NCI-H2196 (cell line): Measurements from ENCODE around the gene PLEKHG4B.

Experiments
- DNase-seq: peaks from one replicate; lab custom pipeline; 2025; ENCODE audit not compliant: unreplicated experiment; lab: John Stamatoyannopoulos, UW

PLEKHG4B gene

DNA sequence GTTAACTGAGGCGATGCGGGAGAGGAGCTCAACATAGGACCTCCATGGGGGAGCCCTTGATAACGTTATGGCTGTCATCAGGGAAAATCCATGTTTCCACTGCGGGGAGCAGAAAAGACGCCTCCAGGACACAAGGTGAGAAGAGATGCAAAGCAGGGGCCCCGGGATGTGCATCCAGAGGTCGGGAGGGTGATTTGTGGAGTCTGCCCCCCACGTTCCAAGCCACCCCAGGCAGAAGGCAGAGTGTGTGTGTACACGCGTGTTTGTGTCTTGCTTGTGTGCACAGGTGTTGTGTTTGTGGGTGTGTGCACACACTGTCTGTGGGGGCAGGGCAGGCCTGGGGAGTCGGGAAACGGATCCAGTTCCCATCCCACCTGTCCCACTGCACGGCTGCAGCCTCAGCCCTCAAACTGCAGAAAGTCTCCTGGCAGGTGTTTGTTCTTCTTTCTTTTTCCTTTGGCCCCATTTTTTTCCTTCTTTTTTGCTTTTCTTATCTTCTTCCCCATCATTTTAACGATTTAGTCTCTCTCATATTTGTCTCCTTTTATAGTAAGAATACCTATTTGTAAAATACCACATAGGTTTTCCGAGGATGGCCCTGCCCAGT lies 17.4 kb upstream of the PLEKHG4B start:
- DNase-seq, result no peak

DNA sequence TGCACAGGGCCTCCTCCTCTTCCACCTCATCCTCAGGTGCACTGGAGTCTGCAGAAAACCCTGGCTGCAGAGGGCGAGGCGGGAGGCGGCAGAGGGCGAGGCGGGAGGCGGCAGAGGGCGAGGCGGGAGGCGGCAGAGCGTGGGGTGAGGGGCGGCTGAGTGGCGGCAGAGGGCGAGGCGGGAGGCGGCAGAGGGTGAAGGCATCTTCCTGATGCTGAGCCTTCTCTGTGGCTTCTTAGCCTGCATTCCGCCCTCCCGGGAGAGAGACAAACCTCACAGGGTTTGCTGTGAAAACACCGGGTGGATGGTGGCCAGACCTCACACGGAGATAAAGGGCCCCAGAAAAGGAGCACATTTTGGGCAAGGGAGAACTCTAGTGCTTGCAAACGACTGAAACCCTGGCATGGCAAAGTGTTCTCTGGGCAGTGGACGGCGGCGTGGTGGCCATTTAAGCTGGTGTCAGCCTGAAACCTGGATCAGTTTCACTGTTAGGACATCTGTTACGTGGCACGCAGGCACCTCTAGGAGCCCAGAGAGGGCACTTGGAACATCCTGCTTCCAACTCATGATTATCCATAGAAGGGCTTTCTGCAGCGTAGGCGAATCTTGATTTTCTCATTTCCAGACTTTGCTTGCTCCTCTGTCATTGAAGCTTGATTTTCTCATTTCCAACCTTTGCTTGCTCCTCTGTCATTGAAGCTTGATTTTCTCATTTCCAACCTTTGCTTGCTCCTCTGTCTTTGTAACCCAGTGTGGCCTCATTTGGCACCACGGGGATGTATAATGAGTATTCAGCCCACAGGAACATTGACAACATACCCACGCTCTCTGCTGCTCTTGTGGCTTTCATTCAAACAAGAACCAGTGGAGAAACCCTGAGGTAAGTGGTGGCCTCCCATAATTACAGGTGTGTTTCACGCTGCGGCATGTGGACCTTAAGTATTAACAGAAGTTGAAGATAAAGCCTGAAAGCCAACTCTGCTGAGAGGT lies 16.3 kb upstream of the PLEKHG4B start:
- DNase-seq, result no peak

DNA sequence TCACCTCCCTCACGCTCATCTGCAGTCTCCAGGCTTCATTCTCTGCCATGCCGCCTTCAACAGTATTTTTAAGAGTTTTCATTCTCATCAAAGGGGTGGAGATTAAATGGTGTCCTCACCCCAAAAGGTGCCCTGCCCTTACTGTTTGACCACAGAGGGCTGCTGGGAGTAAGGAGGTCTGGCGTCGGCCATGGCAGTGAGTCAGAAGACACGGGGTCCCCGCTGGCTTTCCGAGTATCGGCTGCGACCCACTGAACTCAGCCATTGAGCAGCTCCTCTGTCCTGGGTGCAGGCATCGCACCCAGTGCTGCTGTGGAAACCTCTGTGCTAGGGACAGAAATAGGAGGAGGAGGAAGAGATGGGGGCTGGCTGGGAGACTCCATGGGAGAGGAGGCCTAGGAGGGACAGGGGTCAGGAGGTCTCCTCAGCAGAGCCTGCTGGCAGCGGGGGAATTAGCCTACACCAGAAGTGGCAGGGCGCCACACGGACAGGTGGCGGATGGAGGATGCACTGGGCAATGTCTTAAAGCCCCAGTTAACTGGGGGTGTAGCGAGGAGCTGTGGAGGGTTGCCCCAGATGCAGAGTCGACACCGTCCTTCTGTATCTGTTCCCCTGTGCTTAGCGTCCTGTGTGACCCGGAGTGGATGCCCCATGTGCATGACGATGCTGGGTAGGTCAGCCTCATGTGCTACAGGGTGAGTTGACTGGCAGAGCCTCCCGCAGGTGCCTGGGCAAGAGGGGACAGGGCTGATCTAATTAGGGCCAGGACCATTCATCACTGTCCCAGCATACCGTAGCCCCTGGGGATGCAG lies 15.4 kb upstream of the PLEKHG4B start:
- DNase-seq, result no peak

DNA sequence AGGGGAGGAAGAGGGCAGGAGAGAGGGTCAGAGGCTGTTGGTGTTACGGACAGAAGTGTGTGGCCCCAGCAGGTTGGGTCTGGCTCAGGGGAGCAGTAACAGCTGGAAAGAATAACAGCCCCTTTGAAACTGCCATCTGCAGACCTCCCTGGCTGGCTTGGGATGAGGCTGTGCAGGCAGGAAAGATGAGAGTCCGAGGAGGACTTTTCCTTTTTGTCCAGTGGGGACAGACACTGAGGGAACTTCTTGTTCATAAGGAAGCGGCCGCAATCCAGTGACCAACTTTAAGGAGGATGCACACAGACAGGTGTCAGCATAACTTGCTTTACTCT lies 14.8 kb upstream of the PLEKHG4B start:
- no peak for DNase-seq

DNA sequence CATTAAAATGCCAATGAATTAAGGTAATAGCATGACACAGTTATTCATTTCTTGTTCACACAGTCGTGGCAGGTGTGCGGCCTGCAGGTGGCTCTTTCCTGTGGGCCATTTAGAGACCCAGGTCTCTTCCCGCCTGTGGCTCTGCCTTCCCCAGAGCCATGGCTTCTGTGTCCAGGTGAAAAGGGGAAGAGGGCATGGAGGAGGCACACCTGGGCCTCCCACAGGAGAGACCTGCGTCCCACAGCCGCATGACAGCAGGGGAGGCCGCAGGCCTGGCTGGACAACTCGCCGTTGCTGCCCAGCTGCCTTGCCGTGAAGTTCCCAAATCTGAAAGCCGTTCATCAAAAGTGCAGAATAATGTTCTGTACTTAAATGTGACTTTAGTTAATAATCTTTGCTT lies 14.4 kb upstream of the PLEKHG4B start:
- no peak for DNase-seq

DNA sequence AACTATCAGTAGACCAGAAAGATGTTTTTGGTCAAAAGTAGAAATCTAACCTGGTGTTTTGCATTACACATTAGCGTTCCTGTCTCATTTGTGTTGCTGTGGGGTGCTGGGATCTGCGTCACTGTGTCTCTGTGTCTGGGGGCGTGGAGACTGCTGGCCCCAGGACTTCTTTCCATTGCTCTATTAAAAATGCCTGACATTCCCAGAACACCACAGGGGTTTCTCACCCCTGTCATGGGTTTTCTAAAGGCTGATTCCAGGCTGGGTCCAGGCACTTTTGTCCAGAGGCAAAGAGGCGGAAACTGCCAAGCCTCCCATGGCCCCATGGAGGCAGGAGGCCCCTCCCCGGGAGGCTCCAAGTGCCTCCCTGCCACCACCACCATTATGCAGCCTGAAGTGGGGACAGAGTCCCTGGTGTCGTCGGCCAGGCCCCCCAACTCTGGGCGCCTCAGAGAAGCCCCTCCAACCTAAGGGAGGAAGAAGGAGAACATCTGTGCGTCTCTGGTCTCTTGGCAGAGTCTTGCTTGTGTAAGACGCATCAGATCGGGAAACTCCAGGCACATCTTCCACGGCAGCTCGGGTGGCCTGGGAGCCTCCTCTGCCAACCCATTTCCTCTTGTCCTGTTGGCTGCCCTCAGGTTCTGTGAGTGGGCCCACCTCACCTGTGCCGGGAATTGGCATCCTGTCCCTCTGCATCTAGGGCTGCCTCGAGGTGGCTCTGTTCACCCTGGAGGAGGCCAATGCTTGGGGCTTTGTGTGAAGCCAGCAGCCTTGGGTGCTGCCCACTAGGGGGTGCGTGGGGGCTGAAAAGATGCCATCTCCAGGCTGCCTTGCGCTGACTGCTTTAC lies 13.8 kb upstream of the PLEKHG4B start:
- DNase-seq, result no peak

DNA sequence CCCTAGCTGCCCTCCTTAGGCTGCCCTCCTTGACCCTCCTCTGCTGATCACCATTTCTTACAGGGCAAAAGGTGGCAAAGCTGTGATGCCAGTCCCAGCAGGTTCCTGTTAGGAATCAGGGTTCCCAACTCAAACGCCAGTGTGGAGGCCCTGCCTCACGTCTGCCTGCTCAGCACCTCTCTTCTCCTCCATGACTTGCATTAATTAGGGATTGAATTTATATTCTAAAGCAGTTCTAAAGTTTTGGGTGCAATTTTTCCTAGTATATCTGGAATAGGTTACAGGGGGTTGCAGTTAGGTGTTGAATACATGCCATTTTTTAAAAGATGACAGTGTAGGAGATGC lies 13.2 kb upstream of the PLEKHG4B start:
- DNase-seq, result no peak

DNA sequence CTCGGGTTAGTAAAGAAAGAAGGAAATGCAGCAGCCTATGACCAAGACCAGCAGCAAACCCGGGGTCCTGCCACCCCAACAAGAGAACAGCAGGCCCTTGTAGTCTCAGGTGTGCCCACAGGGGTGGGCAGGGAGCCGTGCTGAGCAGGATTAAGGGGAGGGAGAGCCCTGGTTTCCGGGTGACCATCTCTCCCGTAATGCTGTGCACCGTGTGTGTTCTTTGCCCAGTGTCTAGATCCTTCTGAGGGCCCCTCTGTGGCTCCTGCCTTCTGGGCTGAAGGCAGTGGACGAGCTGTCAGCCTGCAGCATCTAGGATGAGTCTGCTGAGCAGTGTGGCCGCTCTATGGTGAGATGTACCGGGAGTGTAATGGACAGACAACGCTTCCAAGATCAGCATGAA lies 12.7 kb upstream of the PLEKHG4B start:
- DNase-seq, result no peak

DNA sequence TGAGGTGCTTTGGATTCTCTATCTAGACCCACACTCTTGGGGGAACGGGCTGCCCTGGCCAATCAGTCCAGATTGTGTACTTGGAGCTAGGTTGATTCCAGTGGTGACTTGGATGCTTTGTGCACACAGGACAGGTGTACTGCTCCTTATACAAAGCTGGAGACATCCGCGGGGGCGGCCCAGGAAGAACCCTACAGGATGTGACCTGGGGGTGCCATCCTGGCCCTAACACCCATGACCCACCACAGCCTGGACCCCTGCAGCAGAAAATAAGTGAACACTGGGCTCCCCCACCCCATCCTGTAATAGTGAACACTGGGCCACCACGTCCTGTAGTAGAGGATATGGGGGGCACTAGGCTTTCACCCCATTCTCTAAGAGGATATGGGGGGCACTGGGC lies 12.1 kb upstream of the PLEKHG4B start:
- DNase-seq, result no peak

DNA sequence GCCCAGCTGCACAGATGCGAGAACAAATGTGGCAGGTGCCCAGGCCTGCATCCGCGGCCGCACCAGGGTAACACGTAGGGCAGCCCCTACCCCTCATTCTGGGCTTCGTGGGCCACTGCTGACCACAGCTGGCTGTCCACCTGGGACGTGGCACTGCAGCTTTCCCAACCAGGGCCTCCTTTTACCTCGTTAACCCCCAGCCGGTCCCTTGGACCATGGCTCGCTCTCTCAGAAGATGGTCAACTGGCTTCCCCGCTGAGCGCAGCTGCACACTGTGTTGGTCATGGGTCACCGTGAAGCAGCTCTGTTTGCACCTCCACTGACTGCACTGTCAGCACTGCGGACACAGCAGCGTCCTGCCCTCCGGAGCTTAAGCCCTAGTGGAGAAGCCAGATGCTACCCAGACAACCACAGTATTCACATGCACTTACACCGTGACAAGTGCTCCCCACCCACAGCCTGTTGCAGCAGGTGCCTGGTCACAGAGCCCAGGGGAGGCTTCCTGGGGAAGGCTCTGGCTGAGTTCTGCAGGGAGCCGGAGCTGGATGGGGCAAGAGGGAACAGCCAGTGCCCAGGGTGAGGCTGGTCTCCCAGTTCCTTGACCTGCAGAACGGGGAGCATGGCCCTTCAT lies 10.5 kb upstream of the PLEKHG4B start:
- DNase-seq, result no peak

DNA sequence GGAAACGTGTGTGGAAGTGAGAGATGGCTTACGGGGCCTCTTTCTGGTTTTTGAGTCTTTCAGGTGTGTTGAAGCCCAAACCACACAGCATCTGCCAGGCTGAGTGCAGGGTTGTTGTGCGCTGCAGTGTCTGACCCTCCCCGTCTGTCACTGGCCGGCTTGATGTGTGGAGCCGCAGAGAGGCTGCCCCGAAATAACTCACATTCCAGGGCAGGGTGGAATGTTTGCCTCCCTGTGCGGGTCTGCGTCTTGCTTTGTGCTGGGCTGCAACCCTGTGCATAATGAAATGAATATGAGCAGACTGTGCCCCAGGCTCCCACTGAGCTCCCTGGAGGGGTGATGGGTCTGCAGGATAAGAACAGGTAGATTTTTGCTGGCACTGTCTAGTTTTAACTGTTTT lies 9.9 kb upstream of the PLEKHG4B start:
- no peak for DNase-seq

DNA sequence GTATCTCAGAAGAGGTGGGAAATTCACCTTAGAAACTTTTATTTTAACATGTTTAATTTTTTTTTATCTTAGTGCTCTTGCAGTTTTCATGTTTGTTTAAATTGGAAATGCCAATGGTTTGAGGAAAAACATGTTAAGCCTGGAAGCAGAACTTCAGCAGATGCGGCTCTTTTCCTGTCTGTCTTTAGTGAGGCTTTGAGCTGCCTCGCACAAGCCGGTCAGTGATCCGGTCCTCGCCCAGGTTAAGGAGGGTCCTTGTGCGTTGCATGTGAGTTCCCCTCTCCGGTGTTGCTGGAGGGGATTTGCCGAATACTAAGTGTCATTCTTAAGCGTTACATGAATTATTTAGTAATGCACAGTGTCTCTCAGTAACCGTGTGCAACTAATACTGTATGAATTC lies 9.4 kb upstream of the PLEKHG4B start:
- DNase-seq, result no peak

DNA sequence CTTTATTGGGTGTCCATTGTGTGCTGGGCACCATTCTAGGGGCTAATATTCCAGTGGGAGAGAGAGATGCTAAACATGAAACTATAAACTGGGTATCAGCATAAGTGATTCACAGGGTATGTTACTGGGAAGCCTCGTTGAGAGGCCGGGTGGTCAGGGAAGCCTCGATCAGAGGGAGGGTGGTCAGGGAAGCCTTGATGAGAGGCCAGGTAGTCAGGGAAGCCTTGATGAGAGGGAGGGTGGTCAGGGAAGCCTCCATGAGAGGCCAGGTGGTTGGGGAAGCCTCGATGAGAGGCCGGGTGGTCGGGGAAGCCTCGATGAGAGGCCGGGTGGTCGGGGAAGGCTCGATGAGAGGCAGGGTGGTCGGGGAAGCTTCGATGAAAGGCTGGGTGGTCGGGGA lies 8.9 kb upstream of the PLEKHG4B start:
- DNase-seq, result no peak

DNA sequence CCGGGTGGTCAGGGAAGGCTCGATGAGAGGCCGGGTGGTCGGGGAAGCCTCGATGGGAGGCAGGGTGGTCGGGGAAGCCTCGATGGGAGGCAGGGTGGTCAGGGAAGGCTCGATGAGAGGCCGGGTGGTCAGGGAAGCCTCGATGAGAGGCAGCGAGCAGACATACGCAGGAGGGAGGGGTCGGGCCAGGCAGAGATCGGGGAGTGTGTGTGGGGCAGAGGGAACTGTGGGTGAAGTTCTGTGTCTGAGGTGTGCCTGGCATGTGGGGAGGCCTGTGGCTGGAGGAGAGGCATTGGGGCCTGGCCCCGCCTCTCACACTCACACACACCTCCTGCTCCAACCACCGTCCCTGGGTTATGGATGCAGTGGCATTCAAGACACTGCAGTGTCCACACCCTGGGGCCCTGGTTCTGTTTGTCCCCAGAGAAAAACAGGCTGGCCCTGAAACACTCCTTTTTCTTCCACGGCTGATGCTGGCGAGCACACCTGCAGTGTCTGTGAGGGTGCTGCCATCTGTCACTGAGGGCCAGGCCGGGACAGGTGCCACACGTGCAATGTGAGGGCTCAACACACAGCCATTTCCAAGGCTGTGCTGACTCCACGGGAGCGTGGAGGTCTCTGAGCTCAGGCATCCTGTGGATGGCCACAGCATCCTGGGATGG lies 6.5 kb upstream of the PLEKHG4B start:
- DNase-seq, result no peak

DNA sequence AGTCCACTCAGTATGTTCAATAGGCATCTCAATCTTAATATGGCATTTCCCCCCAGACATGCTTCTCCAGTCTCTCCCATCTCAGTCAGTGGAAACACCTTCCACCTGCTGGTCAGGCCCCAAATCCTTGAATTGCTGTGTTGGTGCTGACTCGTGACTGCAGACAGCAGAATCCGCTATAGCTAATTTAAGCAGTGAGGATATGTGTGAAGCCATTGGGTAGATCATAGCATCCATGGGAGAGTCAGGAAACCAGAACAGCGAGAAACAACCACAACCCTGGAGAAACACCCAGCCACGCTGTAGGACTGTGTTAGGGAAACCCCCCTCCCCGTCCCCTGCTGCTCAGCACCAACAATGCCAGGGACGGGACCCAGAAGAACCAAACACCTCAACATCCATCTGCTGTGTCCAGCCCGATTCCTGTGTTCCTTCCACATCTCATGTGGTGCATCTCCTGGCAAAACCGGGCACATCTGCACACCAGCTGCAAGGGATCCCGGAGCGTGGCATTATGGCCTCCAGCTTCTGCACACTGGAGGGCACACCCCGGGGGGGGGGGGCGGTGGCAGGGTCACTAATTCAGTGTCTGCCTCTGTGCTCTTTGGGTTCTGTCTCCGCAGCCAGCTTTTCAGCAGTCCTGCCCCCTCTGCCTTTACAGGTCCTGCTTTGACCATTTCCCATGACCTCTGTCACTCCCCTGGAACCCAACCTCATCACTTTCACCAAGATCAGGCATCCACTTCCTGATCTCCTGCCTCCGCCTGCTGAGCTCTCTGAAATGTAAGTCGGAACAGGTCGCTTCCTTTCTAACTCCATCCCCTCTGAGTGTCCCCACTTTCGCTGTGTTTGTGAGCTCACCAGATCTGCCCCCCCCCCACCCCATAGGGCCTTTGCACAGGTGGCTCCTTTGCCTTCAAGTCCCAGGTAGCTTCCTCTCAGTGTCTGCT lies 2.4 kb upstream of the PLEKHG4B start:
- no peak for DNase-seq

DNA sequence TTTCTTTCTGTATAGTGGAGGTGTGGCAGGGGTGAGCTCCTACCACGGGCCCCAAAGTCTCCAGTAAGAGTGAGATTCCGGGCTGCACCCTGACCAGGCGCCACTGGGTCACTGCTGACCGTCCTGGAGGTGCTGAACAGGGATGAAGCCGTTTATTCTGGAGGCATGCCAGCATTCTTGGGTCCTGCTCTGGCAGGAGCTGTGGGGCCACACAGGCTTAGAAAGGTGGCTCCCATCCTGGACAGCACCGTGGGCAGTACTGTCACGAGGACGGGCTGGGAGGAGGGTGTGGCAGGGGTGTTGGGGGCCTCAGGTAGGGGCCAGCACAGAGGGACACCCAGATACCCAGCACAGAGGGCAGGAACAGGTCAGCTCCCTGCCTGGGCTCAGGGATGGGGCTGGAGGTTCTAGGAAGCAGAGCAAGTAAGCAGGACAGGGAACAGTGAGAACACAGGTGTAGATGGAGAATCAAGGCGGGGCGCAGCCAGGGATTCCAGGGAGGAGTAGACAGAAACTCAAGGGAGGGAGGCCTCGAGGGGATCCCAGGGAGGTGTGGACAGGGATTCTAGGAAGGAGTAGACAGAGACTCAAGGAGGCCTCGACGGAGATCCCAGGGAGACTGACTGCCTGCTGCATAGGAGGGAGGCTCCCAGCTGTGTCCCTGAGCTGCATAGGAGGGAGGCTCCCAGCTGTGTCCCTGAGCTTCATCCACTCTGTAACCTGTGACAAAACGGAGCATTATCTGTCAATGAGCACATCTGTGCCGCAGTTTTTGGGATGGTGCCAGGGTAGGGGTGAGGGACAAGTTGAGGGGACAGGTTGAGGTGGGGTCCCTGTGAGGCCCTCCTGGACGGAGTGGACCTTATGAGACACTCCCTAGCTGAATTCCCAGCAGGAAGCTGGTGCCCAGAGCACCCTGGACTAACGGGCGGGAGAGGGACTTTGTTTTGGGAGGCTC lies 1.1 kb upstream of the PLEKHG4B start:
- no peak for DNase-seq

DNA sequence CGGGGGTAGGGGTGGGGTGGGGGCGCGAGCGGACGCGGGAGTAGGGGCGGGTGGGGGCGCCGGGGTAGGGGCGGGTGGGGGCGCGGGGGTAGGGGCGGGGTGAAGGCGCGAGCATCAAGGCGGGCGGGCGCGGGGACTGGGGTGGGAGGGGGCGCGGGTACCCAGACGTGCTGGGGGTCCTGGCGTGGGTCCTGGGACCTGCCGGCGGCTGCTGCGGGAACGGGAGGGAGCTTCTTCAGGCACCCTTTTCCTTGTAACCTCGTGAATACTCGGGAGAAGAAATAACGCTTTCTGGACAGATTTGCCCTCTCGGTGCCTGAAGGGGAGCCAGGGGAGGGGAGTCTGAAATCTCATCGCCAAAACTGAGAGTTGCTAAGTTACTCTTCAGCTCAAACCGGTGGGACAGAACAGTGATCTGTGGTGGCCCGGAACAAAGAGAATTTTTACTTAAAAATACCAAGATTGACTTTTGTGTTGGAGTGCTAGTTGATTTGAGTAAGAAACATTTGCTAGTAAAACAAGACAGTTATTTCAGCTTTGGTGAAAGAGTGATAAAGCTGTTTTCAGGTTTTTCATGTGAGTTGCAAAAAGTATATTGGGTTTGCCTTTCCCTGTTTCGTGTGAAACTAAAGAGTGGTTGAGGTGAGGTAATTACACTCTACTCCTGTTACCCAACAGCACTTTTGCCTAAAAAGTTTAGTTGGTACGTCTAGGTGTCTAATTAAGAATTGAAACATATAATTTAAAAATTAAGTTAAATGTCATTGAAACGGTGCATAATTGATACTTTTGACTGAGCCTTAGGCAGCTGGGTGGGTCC lies 643 bp downstream of the PLEKHG4B start:
- DNase-seq, result no peak
